ENCODE measurements around the gene CDC42BPB. TPM values are rescaled to one million over a fixed set of nuclear protein-coding genes. Genes with fewer than 3 reads are reported as not detected.

CDC42BPB gene
- total RNA-seq, 1 donor from 2014 or later: 68.4 TPM

GRCh38 chr14:102982852-102983470 is 74.4 kb downstream of the CDC42BPB start:
- TF ChIP-seq CTCF (conservative IDR thresholded peaks at IDR 0.05; ENCODE audit: low read depth, low read length): no peak
- no peak overlapping the region for H3K4me3 ChIP-seq (ENCODE audit: low read depth, low read length)
- DNase-seq (ENCODE audit: low read depth): no peak

- TF ChIP-seq CTCF (conservative IDR thresholded peaks at IDR 0.05; ENCODE audit: low read depth, low read length): no peak
- no peak overlapping the region for H3K4me3 ChIP-seq (ENCODE audit: low read depth, low read length)
- DNase-seq (ENCODE audit: low read depth): no peak
Measured at GRCh38 chr14:102980409-102980810, 76.9 kb downstream of the CDC42BPB start.

GRCh38 chr14:102979406-102979805 is 77.9 kb downstream of the CDC42BPB start:
- no peak for DNase-seq (ENCODE audit: low read depth)
- TF ChIP-seq CTCF (conservative IDR thresholded peaks at IDR 0.05; ENCODE audit: low read depth, low read length): no peak
- H3K4me3 ChIP-seq (ENCODE audit: low read depth, low read length): no peak overlapping the region

GRCh38 chr14:102977475-102977874 is 79.9 kb downstream of the CDC42BPB start:
- H3K4me3 ChIP-seq (ENCODE audit: low read depth, low read length): no peak overlapping the region
- no peak for TF ChIP-seq CTCF (conservative IDR thresholded peaks at IDR 0.05; ENCODE audit: low read depth, low read length)
- DNase-seq (ENCODE audit: low read depth): no peak

GRCh38 chr14:102975662-102976061 is 81.7 kb downstream of the CDC42BPB start:
- DNase-seq (ENCODE audit: low read depth): no peak
- no peak for TF ChIP-seq CTCF (conservative IDR thresholded peaks at IDR 0.05; ENCODE audit: low read depth, low read length)
- H3K4me3 ChIP-seq (ENCODE audit: low read depth, low read length): no peak overlapping the region

- no peak for DNase-seq (ENCODE audit: low read depth)
- TF ChIP-seq CTCF (conservative IDR thresholded peaks at IDR 0.05; ENCODE audit: low read depth, low read length): no peak
- no peak overlapping the region for H3K4me3 ChIP-seq (ENCODE audit: low read depth, low read length)
Measured at GRCh38 chr14:102973706-102974285, 83.6 kb downstream of the CDC42BPB start.

Data from epithelial cell of proximal tubule (primary cell).